CD4-positive, CD25-positive, alpha-beta regulatory T cell (primary cell): ENCODE data around the gene ERN1. TPM values are rescaled to one million over a fixed set of nuclear protein-coding genes. Genes with fewer than 3 reads are reported as not detected.
A peak's percentile ranks its signal among the peaks of the same experiment; 100 is the strongest.

ENCODE experiments used
- ATAC-seq, 2 donors: fragments of 150-1000 bp; cut with Tn5 transposase; one replicate each; pipeline ENCODE4 v1.10.0; 2021; ENCODE audit warnings: low read depth in 2 of 2, moderate number of reproducible peaks in 2 of 2, moderate library complexity in 1 of 2
- DNase-seq, 3 donors: peaks; one replicate each; pipeline versions ENCODE4 v3.0.0 to v3.0.0-alpha.2; 2012 to 2022; ENCODE audit warnings: mixed read lengths in 1 of 3
- H3K27ac ChIP-seq: one replicate; pipeline ENCODE4 v1.7.0; 2013; ENCODE audit warnings: mild to moderate bottlenecking, low read length; ENCODE audit not compliant: insufficient read depth, poor library complexity, severe bottlenecking
- H3K27me3 ChIP-seq: one replicate; pipeline ENCODE4 v1.7.0; 2013; ENCODE audit warnings: low read length; ENCODE audit not compliant: control insufficient read depth, insufficient read depth
- H3K36me3 ChIP-seq: one replicate; pipeline ENCODE4 v1.7.0; 2013; ENCODE audit warnings: mild to moderate bottlenecking, low read length, moderate library complexity; ENCODE audit not compliant: control insufficient read depth, insufficient read depth
- H3K4me1 ChIP-seq: 2 replicates; pipeline ENCODE4 v1.7.0; 2013; ENCODE audit warnings: mild to moderate bottlenecking, low read length; ENCODE audit not compliant: insufficient read depth, control insufficient read depth, poor library complexity, severe bottlenecking
- H3K4me3 ChIP-seq: one replicate; pipeline ENCODE4 v1.7.0; 2013; ENCODE audit warnings: low read depth, mild to moderate bottlenecking, low read length, moderate library complexity
- H3K9me3 ChIP-seq, 2 experiments: 1 replicate in 1 of 2; 2 replicates in 1 of 2; pipeline ENCODE4 v1.7.0; 2013; ENCODE audit warnings: low read length in 2 of 2, mild to moderate bottlenecking in 1 of 2, moderate library complexity in 1 of 2; ENCODE audit not compliant: control insufficient read depth in 2 of 2
- H3K27ac Mint-ChIP-seq, 3 donors: one replicate each; pipeline ENCODE4 v1.8.0; 2020 to 2022; ENCODE audit warnings: mild to moderate bottlenecking in 3 of 3, mixed read lengths in 3 of 3, moderate library complexity in 2 of 3
- H3K27me3 Mint-ChIP-seq: one replicate; pipeline ENCODE4 v1.8.0; 2022; ENCODE audit warnings: mild to moderate bottlenecking, mixed read lengths
- H3K36me3 Mint-ChIP-seq: one replicate; pipeline ENCODE4 v1.8.0; 2020; ENCODE audit warnings: mixed read lengths
- H3K4me1 Mint-ChIP-seq, 4 donors: one replicate each; pipeline ENCODE4 v1.8.0; 2020 to 2022; ENCODE audit warnings: mixed read lengths in 4 of 4, mild to moderate bottlenecking in 1 of 4
- H3K4me3 Mint-ChIP-seq, 4 donors: one replicate each; pipeline ENCODE4 v1.8.0; 2020 to 2022; ENCODE audit warnings: mild to moderate bottlenecking in 4 of 4, mixed read lengths in 4 of 4, moderate library complexity in 3 of 4
- H3K9me3 Mint-ChIP-seq, 7 donors: one replicate each; pipeline ENCODE4 v1.8.0; 2020 to 2022; ENCODE audit warnings: mixed read lengths in 7 of 7, mild to moderate bottlenecking in 3 of 7, moderate library complexity in 2 of 7
- polyA plus RNA-seq, 4 donors: library from polyadenylated mRNA; unstranded; fragments of 300-500 nt; fragmentation: Illumina TruSeq; gene quantifications; one replicate each; pipeline ENCODE4 v1.2.3, GENCODE V29; 2021
- total RNA-seq: library from RNA; stranded (reverse); gene quantifications from one replicate; pipeline ENCODE4 v1.2.3, GENCODE V29; 2022

The ERN1 gene
- total and polyA plus RNA-seq, 5 donors from 2014 or later = 30.2 to 96.7 (median 37.0) TPM

GRCh38 chr17:64065161-64065560, 64.8 kb downstream of the ERN1 start:
- Mint-ChIP-seq H3K4me3 (peak overlapping the region in 1 of 4 donors; percentile 1), H3K36me3 (peaks cover 65% of the 10 kb centered on the region), H3K27ac (peak overlapping the region in 1 of 3 donors; percentile 47), H3K4me1 (peaks cover 7 to 50% (median 16%) of the 10 kb centered on the region in 4 donors), H3K9me3 (peaks cover 0 to 20% (median 0%) of the 10 kb centered on the region in 7 donors), H3K27me3 (no peaks in the 10 kb centered on the region)
- Histone ChIP-seq H3K27ac (no peak overlapping the region), H3K4me3 (no peak overlapping the region), H3K27me3 (no peaks in the 10 kb centered on the region), H3K9me3 (peaks cover 15% of the 10 kb centered on the region in 2 experiments), H3K4me1 (peaks cover 15% of the 10 kb centered on the region), H3K36me3 (peaks cover 73% of the 10 kb centered on the region)
- ATAC-seq (no peak), DNase-seq (no peak)

GRCh38 chr17:64064331-64064730, 65.6 kb downstream of the ERN1 start:
- H3K9me3 Mint-ChIP-seq = peaks cover 0 to 12% (median 0%) of the 10 kb centered on the region in 7 donors
- Histone ChIP-seq H3K4me3 (no peak overlapping the region), H3K4me1 (peaks cover 15% of the 10 kb centered on the region), H3K36me3 (peaks cover 71% of the 10 kb centered on the region), H3K27me3 (no peaks in the 10 kb centered on the region), H3K27ac (no peak overlapping the region), H3K9me3 (peaks cover 7% of the 10 kb centered on the region in 2 experiments)
- peaks cover 65% of the 10 kb centered on the region for H3K36me3 Mint-ChIP-seq
- peak overlapping the region; percentile 47 to 93 (median 48) for H3K27ac Mint-ChIP-seq
- DNase-seq = no peak
- H3K4me1 Mint-ChIP-seq = peaks cover 7 to 50% (median 18%) of the 10 kb centered on the region in 4 donors
- H3K27me3 Mint-ChIP-seq = no peaks in the 10 kb centered on the region
- no peak overlapping the region for H3K4me3 Mint-ChIP-seq
- ATAC-seq = no peak

GRCh38 chr17:64063766-64064224, 66.1 kb downstream of the ERN1 start:
- H3K27me3 ChIP-seq = no peaks in the 10 kb centered on the region
- H3K27ac ChIP-seq = peak overlapping the region; percentile 19
- peak; percentile 30 to 32 for ATAC-seq
- H3K9me3 Mint-ChIP-seq = peaks cover 0 to 7% (median 0%) of the 10 kb centered on the region in 7 donors
- H3K4me3 ChIP-seq = no peak overlapping the region
- H3K36me3 ChIP-seq = peaks cover 68% of the 10 kb centered on the region
- H3K27me3 Mint-ChIP-seq = no peaks in the 10 kb centered on the region
- H3K9me3 ChIP-seq = peaks cover 2% of the 10 kb centered on the region in 2 experiments
- H3K4me1 Mint-ChIP-seq = peaks cover 10 to 51% (median 19%) of the 10 kb centered on the region in 4 donors
- peaks cover 15% of the 10 kb centered on the region for H3K4me1 ChIP-seq
- peak overlapping the region; percentile 47 to 93 (median 48) for H3K27ac Mint-ChIP-seq
- H3K36me3 Mint-ChIP-seq = peaks cover 65% of the 10 kb centered on the region
- peak in 2 of 3 donors; percentile 41 to 59 for DNase-seq
- H3K4me3 Mint-ChIP-seq = no peak overlapping the region

- H3K27ac Mint-ChIP-seq = peak overlapping the region; percentile 45 to 82 (median 48)
- H3K27ac ChIP-seq = no peak overlapping the region
Observed at GRCh38 chr17:64063088-64063487, 66.9 kb downstream of the ERN1 start.

GRCh38 chr17:64061178-64061898, 68.6 kb downstream of the ERN1 start:
- ATAC-seq (no peak), DNase-seq (peak in 1 of 3 donors; percentile 13)
- H3K27me3 ChIP-seq = no peaks in the 10 kb centered on the region
- Mint-ChIP-seq H3K36me3 (peaks cover 60% of the 10 kb centered on the region), H3K4me3 (no peak overlapping the region), H3K27me3 (no peaks in the 10 kb centered on the region), H3K27ac (peak overlapping the region; percentile 27 to 56 (median 39)), H3K4me1 (peaks cover 5 to 43% (median 18%) of the 10 kb centered on the region in 4 donors), H3K9me3 (peaks cover 0 to 3% (median 0%) of the 10 kb centered on the region in 7 donors)
- peaks cover 67% of the 10 kb centered on the region for H3K36me3 ChIP-seq
- no peaks in the 10 kb centered on the region for H3K9me3 ChIP-seq
- H3K4me3 ChIP-seq = no peak overlapping the region
- H3K4me1 ChIP-seq = peaks cover 9% of the 10 kb centered on the region
- no peak overlapping the region for H3K27ac ChIP-seq

More at GRCh38 chr17:64063088-64063487, 66.9 kb downstream of the ERN1 start:
- peaks cover 12 to 51% (median 20%) of the 10 kb centered on the region in 4 donors for H3K4me1 Mint-ChIP-seq
- H3K27me3 ChIP-seq = no peaks in the 10 kb centered on the region
- no peak for DNase-seq
- H3K36me3 ChIP-seq = peaks cover 67% of the 10 kb centered on the region
- no peaks in the 10 kb centered on the region for H3K27me3 Mint-ChIP-seq
- H3K4me3 Mint-ChIP-seq = no peak overlapping the region
- H3K4me3 ChIP-seq = no peak overlapping the region
- H3K36me3 Mint-ChIP-seq = peaks cover 64% of the 10 kb centered on the region
- H3K4me1 ChIP-seq = peaks cover 15% of the 10 kb centered on the region
- no peak for ATAC-seq
- no peaks in the 10 kb centered on the region for H3K9me3 ChIP-seq
- H3K9me3 Mint-ChIP-seq = peaks cover 0 to 3% (median 0%) of the 10 kb centered on the region in 7 donors

- H3K9me3 Mint-ChIP-seq = no peaks in the 10 kb centered on the region
- no peak overlapping the region for H3K27ac ChIP-seq
- ATAC-seq (no peak), DNase-seq (no peak)
- H3K27ac Mint-ChIP-seq = peak overlapping the region in 2 of 3 donors; percentile 55 to 70
- H3K9me3 ChIP-seq = no peaks in the 10 kb centered on the region
- peaks cover 64% of the 10 kb centered on the region for H3K36me3 Mint-ChIP-seq
- H3K27me3 ChIP-seq = no peaks in the 10 kb centered on the region
- no peak overlapping the region for H3K4me3 Mint-ChIP-seq
- H3K36me3 ChIP-seq = peaks cover 69% of the 10 kb centered on the region
- H3K27me3 Mint-ChIP-seq = no peaks in the 10 kb centered on the region
- peaks cover 5 to 43% (median 24%) of the 10 kb centered on the region in 4 donors for H3K4me1 Mint-ChIP-seq
- H3K4me1 ChIP-seq = peaks cover 16% of the 10 kb centered on the region
- no peak overlapping the region for H3K4me3 ChIP-seq
Observed at GRCh38 chr17:64060331-64060730, 69.6 kb downstream of the ERN1 start.

- H3K4me1 Mint-ChIP-seq = peaks cover 5 to 39% (median 24%) of the 10 kb centered on the region in 4 donors
- H3K4me1 ChIP-seq = peaks cover 17% of the 10 kb centered on the region
- H3K36me3 ChIP-seq = peaks cover 68% of the 10 kb centered on the region
- no peak for ATAC-seq
- H3K27me3 Mint-ChIP-seq = no peaks in the 10 kb centered on the region
- H3K27me3 ChIP-seq = no peaks in the 10 kb centered on the region
- H3K4me3 ChIP-seq = no peak overlapping the region
- H3K9me3 ChIP-seq = no peaks in the 10 kb centered on the region
- H3K9me3 Mint-ChIP-seq = no peaks in the 10 kb centered on the region
- H3K36me3 Mint-ChIP-seq = peaks cover 63% of the 10 kb centered on the region
- H3K27ac ChIP-seq = no peak overlapping the region
- H3K27ac Mint-ChIP-seq = peak overlapping the region; percentile 55 to 88 (median 71)
- no peak overlapping the region for H3K4me3 Mint-ChIP-seq
- no peak for DNase-seq
Observed at GRCh38 chr17:64059756-64060155, 70.2 kb downstream of the ERN1 start.
